ENCODE results near the gene MCC.

DNA sequence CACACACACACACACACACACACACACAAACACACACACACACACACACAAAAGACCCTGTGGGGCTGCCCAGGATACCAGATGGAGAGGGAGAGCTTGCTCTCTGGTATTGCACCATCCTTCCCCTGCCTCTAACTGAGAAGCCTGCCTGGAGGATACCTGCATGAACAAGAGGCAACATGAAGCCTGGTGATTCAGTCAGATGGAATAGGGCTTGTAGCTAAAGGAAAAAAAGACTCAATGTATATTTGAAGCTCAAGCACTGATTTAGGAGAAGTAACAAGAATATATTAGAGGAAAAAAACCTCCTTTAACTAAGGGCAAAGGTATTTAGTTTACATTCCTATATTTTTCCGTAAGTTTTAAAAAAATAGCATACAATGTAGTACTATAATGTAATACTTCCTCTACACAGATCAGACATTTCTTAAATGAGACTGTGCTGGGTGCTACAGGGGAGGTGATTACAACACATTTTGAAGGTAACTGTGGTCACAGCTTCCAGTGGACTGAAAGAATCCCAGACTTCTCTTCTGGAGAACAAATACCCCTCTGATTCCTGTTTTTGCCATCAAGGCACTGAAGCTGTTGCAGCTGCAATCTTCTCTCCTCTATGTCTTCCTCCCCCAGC, 342.4 kb downstream of the MCC start:
- TF ChIP-seq, protein P1, sequence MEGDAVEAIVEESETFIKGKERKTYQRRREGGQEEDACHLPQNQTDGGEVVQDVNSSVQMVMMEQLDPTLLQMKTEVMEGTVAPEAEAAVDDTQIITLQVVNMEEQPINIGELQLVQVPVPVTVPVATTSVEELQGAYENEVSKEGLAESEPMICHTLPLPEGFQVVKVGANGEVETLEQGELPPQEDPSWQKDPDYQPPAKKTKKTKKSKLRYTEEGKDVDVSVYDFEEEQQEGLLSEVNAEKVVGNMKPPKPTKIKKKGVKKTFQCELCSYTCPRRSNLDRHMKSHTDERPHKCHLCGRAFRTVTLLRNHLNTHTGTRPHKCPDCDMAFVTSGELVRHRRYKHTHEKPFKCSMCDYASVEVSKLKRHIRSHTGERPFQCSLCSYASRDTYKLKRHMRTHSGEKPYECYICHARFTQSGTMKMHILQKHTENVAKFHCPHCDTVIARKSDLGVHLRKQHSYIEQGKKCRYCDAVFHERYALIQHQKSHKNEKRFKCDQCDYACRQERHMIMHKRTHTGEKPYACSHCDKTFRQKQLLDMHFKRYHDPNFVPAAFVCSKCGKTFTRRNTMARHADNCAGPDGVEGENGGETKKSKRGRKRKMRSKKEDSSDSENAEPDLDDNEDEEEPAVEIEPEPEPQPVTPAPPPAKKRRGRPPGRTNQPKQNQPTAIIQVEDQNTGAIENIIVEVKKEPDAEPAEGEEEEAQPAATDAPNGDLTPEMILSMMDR (IDR thresholded peaks at IDR 0.05), result no peak
- no peak for TF ChIP-seq POLR2A (IDR thresholded peaks at IDR 0.05)
